Measurements from ENCODE around the gene TBC1D9. TPM values are rescaled to one million over a fixed set of nuclear protein-coding genes. Genes with fewer than 3 reads are reported as not detected.

Gene TBC1D9
- polyA plus RNA-seq, 1 donor (not counting 4 experiments of a cell fraction or from before 2014, with no cell fraction given) = 11.6 TPM

DNA sequence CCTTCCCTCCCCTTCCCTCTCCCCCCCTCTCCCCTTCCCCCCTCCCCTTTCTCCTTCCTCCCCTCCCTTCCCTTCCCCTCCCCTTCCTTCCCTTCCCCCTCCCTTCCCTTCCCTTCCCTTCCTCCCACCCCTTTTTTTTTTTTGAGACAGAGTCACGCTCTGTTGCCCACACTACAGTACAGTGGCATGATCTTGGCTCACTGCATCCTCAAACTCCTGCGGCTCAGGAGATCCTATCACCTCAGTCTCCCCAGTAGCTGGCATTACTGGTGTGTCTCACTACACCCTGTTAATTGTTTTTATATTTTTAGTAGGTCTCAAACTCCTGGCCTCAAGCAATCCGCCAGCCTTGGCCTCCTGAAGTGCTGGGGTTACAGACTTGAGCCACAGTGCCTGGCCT is 66.6 kb downstream of the TBC1D9 start:
- Histone ChIP-seq H2AFZ (ENCODE audit: control insufficient read depth, low read length) (no peak overlapping the region), H3K4me3 (ENCODE audit: control insufficient read depth in 2 of 3, extremely low read depth in 1 of 3, insufficient read depth in 2 of 3, low read depth in 1 of 3, low read length in 3 of 3) (no peak overlapping the region), H3K4me1 (ENCODE audit: control insufficient read depth, extremely low read depth, insufficient read depth, low read length) (peaks cover 4% of the 10 kb centered on the region), H4K20me1 (ENCODE audit: control insufficient read depth, extremely low read depth, insufficient read depth, low read length) (no peaks in the 10 kb centered on the region), H3K4me2 (ENCODE audit: control insufficient read depth, extremely low read depth, insufficient read depth, low read depth, low read length) (no peak overlapping the region), H3K9me1 (ENCODE audit: control insufficient read depth, extremely low read depth, insufficient read depth, low read length) (no peaks in the 10 kb centered on the region), H3K27me3 (ENCODE audit: control insufficient read depth, extremely low read depth, insufficient read depth, low read length) (no peaks in the 10 kb centered on the region), H3K36me3 (ENCODE audit: control insufficient read depth in 2 of 2, extremely low read depth in 1 of 2, insufficient read depth in 2 of 2, low read length in 2 of 2) (no peaks in the 10 kb centered on the region), H3K79me2 (ENCODE audit: control insufficient read depth, insufficient read depth, low read length) (no peaks in the 10 kb centered on the region), H3K9me3 (ENCODE audit: control insufficient read depth, low read depth, low read length) (no peaks in the 10 kb centered on the region), H3K27ac (ENCODE audit: control insufficient read depth, insufficient read depth, low read length) (no peak overlapping the region), H3K9ac (ENCODE audit: control insufficient read depth, extremely low read depth, insufficient read depth, low read length) (no peak overlapping the region)
- dilution Hi-C loops (cut with MboI; ENCODE audit: extremely low pct_ligation_motif_present, low sequenced_read_pairs) = no loop called here
- FAIRE-seq = no peak
- no peak for TF ChIP-seq CTCF (optimal IDR thresholded peaks at IDR 0.05 in 1 of 3, IDR thresholded peaks at IDR 0.05 in 1 of 3, conservative IDR thresholded peaks at IDR 0.05 in 1 of 3; ENCODE audit: extremely low read depth in 1 of 3, insufficient read depth in 2 of 3, low read length in 3 of 3)
- no peak for TF ChIP-seq EZH2 (IDR thresholded peaks at IDR 0.05; ENCODE audit: low read length)
- DNase-seq (ENCODE audit: low read depth, low spot score) = no peak

DNA sequence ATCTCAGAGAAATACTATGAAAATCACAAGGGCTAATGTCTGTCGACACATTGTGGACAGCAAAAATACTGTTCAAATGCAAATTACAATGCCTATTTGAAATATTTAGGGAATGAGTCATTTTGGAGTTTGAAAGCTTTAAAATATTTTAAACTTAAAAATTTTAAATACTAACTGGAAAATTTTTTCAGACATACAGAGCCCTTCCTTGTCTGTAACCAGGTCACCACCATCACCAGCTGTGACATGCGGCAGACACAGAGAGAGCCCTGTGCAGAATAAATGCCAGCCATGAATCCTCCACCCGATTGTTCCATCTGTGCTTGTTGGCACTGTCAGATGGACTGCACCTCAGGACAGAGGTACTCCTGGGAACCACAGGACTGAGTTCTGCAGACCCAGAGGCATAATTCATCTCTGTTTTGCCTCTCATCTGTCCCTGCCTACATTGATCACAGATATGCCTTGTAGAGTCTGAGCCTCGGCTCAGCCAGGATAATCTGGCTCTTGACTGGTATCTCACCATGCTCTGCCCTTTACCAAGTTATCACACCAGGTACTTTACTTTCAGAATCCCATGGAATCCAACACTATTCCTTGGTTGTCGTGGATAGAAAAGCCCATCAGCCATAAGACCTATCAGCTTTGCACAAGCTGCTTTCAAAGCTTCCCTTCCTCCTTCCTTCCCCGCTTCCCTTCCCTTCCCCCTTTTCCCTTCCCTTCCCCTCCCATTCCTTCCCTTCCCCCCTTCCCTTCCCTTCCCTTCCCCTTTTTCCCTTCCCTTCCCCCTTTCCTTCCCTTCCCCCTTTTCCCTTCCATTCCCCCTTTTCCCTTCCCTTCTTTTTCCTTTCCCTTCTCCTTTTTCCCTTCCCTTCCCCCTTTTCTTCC is 67.2 kb downstream of the TBC1D9 start:
- no peak for TF ChIP-seq EZH2 (IDR thresholded peaks at IDR 0.05; ENCODE audit: low read length)
- no peak for TF ChIP-seq CTCF (optimal IDR thresholded peaks at IDR 0.05 in 1 of 3, IDR thresholded peaks at IDR 0.05 in 1 of 3, conservative IDR thresholded peaks at IDR 0.05 in 1 of 3; ENCODE audit: extremely low read depth in 1 of 3, insufficient read depth in 2 of 3, low read length in 3 of 3)
- H3K9me3 ChIP-seq (ENCODE audit: control insufficient read depth, low read depth, low read length) = no peaks in the 10 kb centered on the region
- DNase-seq (ENCODE audit: low read depth, low spot score) (no peak), FAIRE-seq (peak; percentile 29)
- dilution Hi-C loops (cut with MboI; ENCODE audit: extremely low pct_ligation_motif_present, low sequenced_read_pairs) = no loop called here
- no peak overlapping the region for H2AFZ ChIP-seq (ENCODE audit: control insufficient read depth, low read length)
- H3K27ac ChIP-seq (ENCODE audit: control insufficient read depth, insufficient read depth, low read length) = no peak overlapping the region
- no peaks in the 10 kb centered on the region for H3K36me3 ChIP-seq (ENCODE audit: control insufficient read depth in 2 of 2, extremely low read depth in 1 of 2, insufficient read depth in 2 of 2, low read length in 2 of 2)
- no peak overlapping the region for H3K4me2 ChIP-seq (ENCODE audit: control insufficient read depth, extremely low read depth, insufficient read depth, low read depth, low read length)
- H3K4me1 ChIP-seq (ENCODE audit: control insufficient read depth, extremely low read depth, insufficient read depth, low read length) = peaks cover 4% of the 10 kb centered on the region
- H3K9me1 ChIP-seq (ENCODE audit: control insufficient read depth, extremely low read depth, insufficient read depth, low read length) = no peaks in the 10 kb centered on the region
- H3K4me3 ChIP-seq (ENCODE audit: control insufficient read depth in 2 of 3, extremely low read depth in 1 of 3, insufficient read depth in 2 of 3, low read depth in 1 of 3, low read length in 3 of 3) = no peak overlapping the region
- H4K20me1 ChIP-seq (ENCODE audit: control insufficient read depth, extremely low read depth, insufficient read depth, low read length) = no peaks in the 10 kb centered on the region
- H3K79me2 ChIP-seq (ENCODE audit: control insufficient read depth, insufficient read depth, low read length) = no peaks in the 10 kb centered on the region
- H3K27me3 ChIP-seq (ENCODE audit: control insufficient read depth, extremely low read depth, insufficient read depth, low read length) = no peaks in the 10 kb centered on the region
- no peak overlapping the region for H3K9ac ChIP-seq (ENCODE audit: control insufficient read depth, extremely low read depth, insufficient read depth, low read length)
